ENCODE measurements around the gene SELL. TPM values are rescaled to one million over a fixed set of nuclear protein-coding genes. Genes with fewer than 3 reads are reported as not detected.

SELL gene
- total RNA-seq, 2 experiments from 2014 or later = 204 to 216 TPM

DNA sequence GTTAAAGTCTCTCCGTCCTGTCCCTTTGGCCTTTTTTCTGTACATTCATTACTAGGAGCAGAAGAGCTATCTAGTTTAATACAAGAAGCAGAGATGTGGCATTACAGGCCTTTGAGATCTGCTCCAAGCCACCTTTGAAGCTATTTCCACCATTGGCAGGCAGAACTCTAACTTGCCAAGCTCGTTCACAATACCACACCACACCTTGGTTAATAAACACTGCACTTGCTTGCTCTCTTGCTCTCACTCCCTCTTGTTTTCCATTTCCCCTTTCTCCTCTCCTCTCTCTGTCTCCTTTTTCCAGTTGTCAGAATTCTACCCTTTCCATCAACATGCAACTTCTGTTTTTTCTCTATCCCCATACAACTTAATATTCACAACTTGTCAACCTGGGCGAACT lies 15.4 kb upstream of the SELL start:
- Mint-ChIP-seq H3K27me3 (no peaks in the 10 kb centered on the region), H3K27ac (no peak overlapping the region), H3K4me1 (ENCODE audit: low read depth) (no peaks in the 10 kb centered on the region), H3K36me3 (ENCODE audit: low read depth) (no peaks in the 10 kb centered on the region), H3K4me3 (no peak overlapping the region), H3K9me3 (no peaks in the 10 kb centered on the region)
- ChIA-PET CTCF (interaction anchor here (1.3 kb wide), 1 partner anchor 15 kb away, joined by 5 read pairs; no protein-coding TSS in a partner anchor), POLR2A (no interaction called here)
- TF ChIP-seq, protein P1, sequence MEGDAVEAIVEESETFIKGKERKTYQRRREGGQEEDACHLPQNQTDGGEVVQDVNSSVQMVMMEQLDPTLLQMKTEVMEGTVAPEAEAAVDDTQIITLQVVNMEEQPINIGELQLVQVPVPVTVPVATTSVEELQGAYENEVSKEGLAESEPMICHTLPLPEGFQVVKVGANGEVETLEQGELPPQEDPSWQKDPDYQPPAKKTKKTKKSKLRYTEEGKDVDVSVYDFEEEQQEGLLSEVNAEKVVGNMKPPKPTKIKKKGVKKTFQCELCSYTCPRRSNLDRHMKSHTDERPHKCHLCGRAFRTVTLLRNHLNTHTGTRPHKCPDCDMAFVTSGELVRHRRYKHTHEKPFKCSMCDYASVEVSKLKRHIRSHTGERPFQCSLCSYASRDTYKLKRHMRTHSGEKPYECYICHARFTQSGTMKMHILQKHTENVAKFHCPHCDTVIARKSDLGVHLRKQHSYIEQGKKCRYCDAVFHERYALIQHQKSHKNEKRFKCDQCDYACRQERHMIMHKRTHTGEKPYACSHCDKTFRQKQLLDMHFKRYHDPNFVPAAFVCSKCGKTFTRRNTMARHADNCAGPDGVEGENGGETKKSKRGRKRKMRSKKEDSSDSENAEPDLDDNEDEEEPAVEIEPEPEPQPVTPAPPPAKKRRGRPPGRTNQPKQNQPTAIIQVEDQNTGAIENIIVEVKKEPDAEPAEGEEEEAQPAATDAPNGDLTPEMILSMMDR (IDR thresholded peaks at IDR 0.05) = no peak
- DNase-seq (no peak), ATAC-seq (ENCODE audit: poor library complexity) (no peak)
- Histone ChIP-seq H3K36me3 (ENCODE audit: insufficient read depth, low read length) (no peaks in the 10 kb centered on the region), H3K27me3 (ENCODE audit: control insufficient read depth in 1 of 2, insufficient read depth in 2 of 2, low read length in 2 of 2) (peaks cover 0 to 9% of the 10 kb centered on the region in 2 experiments), H3K4me3 (ENCODE audit: low read length) (no peak overlapping the region), H3K9me3 (ENCODE audit: control insufficient read depth in 1 of 2, insufficient read depth in 1 of 2, low read length in 2 of 2) (no peaks in the 10 kb centered on the region), H3K27ac (ENCODE audit: low read depth in 1 of 2, low read length in 2 of 2) (no peak overlapping the region), H3K4me1 (ENCODE audit: insufficient read depth, low read length) (no peaks in the 10 kb centered on the region)
- intact Hi-C loops (cut with DNase I, micrococcal nuclease) = no loop called here

DNA sequence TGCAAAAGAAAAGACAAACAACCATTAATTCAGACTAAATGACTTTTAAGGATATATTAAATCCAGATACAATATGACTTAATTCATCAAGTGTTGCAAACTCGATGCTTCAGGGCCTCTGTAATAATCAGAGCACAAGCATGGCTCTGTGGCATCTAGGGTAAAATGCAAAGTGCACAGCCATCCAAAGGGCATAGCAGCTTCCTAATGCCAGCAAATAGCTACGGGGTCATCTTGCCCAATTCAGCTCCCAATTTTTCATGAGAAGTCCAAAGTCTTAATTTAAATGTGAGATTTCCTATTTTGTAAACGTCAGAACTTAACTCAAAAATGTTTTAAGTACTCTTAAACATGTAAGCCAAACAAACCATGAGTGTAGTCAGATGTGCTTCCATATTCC lies 14.5 kb upstream of the SELL start:
- Mint-ChIP-seq H3K27me3 (no peaks in the 10 kb centered on the region), H3K4me1 (ENCODE audit: low read depth) (no peaks in the 10 kb centered on the region), H3K27ac (no peak overlapping the region), H3K4me3 (no peak overlapping the region), H3K36me3 (ENCODE audit: low read depth) (no peaks in the 10 kb centered on the region), H3K9me3 (no peaks in the 10 kb centered on the region)
- no peaks in the 10 kb centered on the region for H3K36me3 ChIP-seq (ENCODE audit: insufficient read depth, low read length)
- H3K4me1 ChIP-seq (ENCODE audit: insufficient read depth, low read length) = no peaks in the 10 kb centered on the region
- H3K4me3 ChIP-seq (ENCODE audit: low read length) = no peak overlapping the region
- H3K27me3 ChIP-seq (ENCODE audit: control insufficient read depth in 1 of 2, insufficient read depth in 2 of 2, low read length in 2 of 2) = peaks cover 0 to 9% of the 10 kb centered on the region in 2 experiments
- no peaks in the 10 kb centered on the region for H3K9me3 ChIP-seq (ENCODE audit: control insufficient read depth in 1 of 2, insufficient read depth in 1 of 2, low read length in 2 of 2)
- ATAC-seq (ENCODE audit: poor library complexity) = no peak
- TF ChIP-seq, protein P1 (IDR thresholded peaks at IDR 0.05) = no peak
- no peak overlapping the region for H3K27ac ChIP-seq (ENCODE audit: low read depth in 1 of 2, low read length in 2 of 2)
- intact Hi-C loops (cut with DNase I, micrococcal nuclease) = no loop called here
- ChIA-PET POLR2A (no interaction called here), CTCF (interaction anchor here (1.3 kb wide), 1 partner anchor 14 kb away, joined by 5 read pairs; no protein-coding TSS in a partner anchor)
- DNase-seq = no peak

DNA sequence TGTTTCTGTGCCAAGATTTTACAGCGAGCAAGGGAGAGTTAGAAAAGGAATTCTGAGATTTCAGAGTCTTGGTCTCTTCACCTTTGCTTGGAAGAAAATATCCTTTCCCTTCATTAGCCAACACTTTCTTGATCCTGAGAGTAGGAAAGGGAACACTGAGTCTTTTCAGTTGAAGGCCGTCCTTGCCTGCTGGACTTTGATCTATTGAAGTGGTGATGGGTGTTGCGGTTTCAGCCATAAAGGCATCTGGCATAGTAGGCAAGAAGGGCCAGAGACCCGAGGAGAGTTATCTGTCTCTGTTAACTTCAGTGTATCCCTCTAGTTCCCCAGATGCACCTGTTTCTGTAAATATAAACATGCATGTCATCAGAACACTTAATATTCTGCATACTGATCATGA lies 12.7 kb upstream of the SELL start:
- intact Hi-C loops (cut with DNase I, micrococcal nuclease) = loop anchor here in 1 of 2 experiments (5.0 kb wide), 1 partner anchor 53 kb away; no protein-coding TSS in a partner anchor
- H3K4me1 ChIP-seq (ENCODE audit: insufficient read depth, low read length) = no peaks in the 10 kb centered on the region
- TF ChIP-seq, protein P1 (IDR thresholded peaks at IDR 0.05) = no peak
- peaks cover 0 to 5% of the 10 kb centered on the region in 2 experiments for H3K27me3 ChIP-seq (ENCODE audit: control insufficient read depth in 1 of 2, insufficient read depth in 2 of 2, low read length in 2 of 2)
- Mint-ChIP-seq H3K4me3 (no peak overlapping the region), H3K4me1 (ENCODE audit: low read depth) (no peaks in the 10 kb centered on the region), H3K27me3 (no peaks in the 10 kb centered on the region), H3K27ac (no peak overlapping the region), H3K36me3 (ENCODE audit: low read depth) (no peaks in the 10 kb centered on the region), H3K9me3 (no peaks in the 10 kb centered on the region)
- no peaks in the 10 kb centered on the region for H3K9me3 ChIP-seq (ENCODE audit: control insufficient read depth in 1 of 2, insufficient read depth in 1 of 2, low read length in 2 of 2)
- ATAC-seq (ENCODE audit: poor library complexity) = no peak
- no peak overlapping the region for H3K4me3 ChIP-seq (ENCODE audit: low read length)
- ChIA-PET CTCF (no interaction called here), POLR2A (no interaction called here)
- H3K36me3 ChIP-seq (ENCODE audit: insufficient read depth, low read length) = no peaks in the 10 kb centered on the region
- DNase-seq = no peak
- H3K27ac ChIP-seq (ENCODE audit: low read depth in 1 of 2, low read length in 2 of 2) = no peak overlapping the region
